Caki2 (cell line): ENCODE measurements around the gene XAGE3. TPM values are rescaled to one million over a fixed set of nuclear protein-coding genes. Genes with fewer than 3 reads are reported as not detected.
"Not testable (repeated sequence)": the region's sequence is repeated elsewhere in the genome, so short reads cannot be mapped to it uniquely, and the experiment has no call there.

Experiments used
- DNase-seq: peaks from one replicate; pipeline ENCODE4 v3.0.0-alpha.2; 2015; ENCODE audit warnings: low read depth
- in situ Hi-C: cut with HindIII; loops from 2 replicates; pipeline ENCODE4 v1.10.0; 2016; ENCODE audit warnings: low sequenced_read_pairs, low pct_unique_long_range_greater_than_20kb, mixed read lengths
- total RNA-seq: library from RNA; depleted of rRNA; stranded (reverse); fragments of >200 nt; shearing (Covaris generic); gene quantifications from 2 replicates; pipeline ENCODE4 v1.2.3, GENCODE V29; 2014; ENCODE audit warnings: low replicate concordance; rRNA removed

The XAGE3 gene, protein sequence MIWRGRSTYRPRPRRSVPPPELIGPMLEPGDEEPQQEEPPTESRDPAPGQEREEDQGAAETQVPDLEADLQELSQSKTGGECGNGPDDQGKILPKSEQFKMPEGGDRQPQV
- total RNA-seq: not detected in 2 replicates

DNA sequence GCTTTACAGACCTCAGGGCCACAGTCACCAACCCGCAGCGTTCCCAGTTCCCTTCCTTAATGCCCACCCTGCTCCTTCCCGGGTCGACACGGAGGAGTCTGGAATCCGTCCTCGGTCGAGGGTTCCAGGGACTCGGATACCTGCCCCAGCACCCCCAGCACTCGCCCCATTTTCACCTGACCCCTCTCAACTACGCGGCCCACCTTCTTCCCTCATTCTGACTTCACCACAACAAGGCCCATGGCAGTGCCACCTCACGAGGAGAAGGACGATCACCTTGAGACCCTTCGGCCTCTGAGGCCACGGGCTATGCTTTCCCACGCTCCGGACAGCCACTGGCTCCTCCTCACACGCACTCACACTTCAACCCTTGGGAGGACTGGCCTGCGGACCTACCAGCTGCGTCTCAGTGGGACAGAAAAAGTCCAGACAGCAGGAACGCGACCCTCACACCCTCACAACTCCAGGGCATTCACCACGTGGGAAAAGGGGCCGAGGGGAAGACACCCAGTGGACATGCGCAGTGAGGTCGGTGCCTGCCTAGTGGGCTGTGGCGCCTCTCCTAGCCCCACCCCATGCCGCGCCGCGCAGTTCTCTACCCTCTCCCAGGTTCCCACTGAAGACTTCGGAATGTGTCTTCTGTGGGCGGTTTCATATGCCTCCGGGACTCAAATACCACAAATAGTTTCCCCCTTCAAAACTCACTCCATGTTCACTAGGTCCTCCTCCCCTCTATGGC, at the start of gene XAGE3:
XAGE3 (minus strand) TSS at position 474 of the 739 bp plus-strand sequence. CDS start 950 bp downstream, outside the sequence.
- no peak for DNase-seq
- in situ Hi-C loops: no loop called here

DNA sequence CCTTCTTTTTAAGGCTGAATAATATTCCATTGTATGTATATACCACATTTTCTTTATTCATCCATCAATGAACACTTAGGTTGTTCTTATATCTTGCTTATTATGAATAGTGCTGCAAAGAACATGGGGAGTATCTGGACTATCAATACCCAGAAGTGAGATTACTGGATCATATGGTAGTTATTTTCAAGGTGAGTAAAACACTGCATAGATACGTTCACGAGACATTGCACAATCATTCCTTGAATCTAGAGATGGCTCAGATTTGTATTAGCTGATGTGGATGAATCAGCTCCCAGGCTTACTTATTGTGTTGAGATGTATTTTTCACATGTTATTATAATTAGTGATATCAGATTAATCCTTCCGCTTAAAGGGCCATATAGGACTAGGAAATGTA, 46.8 kb upstream of the XAGE3 start:
- in situ Hi-C loops, DNase-seq: not testable (repeated sequence)

DNA sequence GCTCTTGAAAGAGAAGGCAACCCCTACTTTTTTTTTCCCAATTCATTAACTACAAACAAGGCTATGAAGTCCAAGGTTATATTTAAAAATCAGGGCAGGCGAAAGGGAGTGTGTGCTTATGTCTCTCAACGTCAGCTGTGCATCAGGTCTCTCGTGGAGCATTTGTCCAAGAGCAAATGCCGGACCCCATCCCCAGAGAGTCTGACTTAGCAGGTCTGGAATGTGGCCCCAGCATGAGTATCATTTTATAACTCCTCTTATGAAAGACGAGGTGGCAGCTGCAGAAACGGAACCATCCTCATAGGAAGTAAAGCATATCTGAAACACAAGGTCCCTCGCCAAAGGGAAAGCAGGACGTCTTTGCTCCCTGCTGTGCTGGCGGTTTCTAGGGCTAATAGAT, 45.8 kb upstream of the XAGE3 start:
- DNase-seq, in situ Hi-C loops: not testable (repeated sequence)

DNA sequence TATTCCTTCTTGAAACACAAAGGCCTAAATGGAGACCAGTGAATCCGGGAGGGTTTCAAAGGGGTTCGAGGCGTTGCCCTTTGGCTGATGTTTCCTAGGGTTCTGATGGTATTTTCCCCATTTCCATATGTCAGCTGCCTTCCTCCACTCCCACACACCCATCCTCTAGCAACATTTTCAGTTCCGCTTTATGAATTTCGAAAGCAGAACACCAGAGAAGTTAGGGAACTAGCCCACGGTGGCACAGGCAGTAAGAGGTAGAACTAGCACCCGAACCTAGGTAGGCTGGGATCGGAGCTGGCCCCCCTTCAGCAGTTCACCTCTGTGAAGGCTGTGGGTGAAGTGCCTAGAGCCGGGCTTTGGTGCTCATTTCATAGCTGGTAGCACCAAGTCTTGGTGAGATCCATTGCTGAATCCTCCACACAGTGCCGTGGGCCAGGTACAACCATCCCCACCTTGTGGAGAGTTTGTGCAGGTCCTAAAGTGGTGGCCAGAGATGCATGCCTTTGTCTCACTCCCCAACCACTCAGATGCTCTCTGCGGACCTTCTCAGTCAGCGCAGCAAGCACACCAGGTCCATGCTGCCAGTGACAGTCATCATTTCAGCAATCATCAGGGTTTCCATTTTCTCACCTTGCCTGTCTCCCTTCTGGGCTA, 41.6 kb upstream of the XAGE3 start:
- DNase-seq, in situ Hi-C loops: not testable (repeated sequence)

DNA sequence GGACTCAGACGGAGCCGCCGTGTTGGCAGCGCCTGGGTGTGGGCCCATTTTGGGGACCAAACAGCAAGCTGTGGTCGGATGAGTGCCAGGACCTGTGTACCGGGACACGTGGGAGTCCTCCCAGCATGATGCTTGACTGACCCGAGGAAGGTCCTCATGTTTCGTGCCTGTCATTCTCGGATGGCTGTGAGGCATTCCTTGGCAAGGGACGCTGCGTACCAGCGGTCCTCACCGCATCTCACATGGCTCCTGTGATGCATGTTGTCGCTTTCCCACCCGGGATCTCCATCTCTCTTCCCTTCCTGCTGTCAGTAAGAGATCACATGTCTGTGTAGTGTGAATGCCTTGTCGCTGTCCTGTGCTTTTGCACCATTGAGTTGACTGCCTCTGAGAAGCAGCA, 40.0 kb upstream of the XAGE3 start:
- in situ Hi-C loops, DNase-seq: not testable (repeated sequence)

DNA sequence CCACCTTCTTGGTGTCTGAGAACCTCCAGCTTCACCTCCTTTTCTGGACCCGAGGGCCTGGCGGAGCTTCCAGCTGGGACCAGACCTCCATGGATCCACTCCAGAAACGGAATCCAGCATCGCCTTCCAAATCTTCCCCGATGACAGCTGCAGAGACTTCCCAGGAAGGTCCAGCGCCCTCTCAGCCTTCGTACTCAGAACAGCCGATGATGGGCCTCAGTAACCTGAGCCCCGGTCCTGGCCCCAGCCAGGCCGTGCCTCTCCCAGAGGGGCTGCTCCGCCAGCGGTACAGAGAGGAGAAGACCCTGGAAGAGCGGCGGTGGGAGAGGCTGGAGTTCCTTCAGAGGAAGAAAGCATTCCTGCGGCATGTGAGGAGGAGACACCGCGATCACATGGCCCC, 39.3 kb upstream of the XAGE3 start:
- in situ Hi-C loops, DNase-seq: not testable (repeated sequence)

- DNase-seq, in situ Hi-C loops: not testable (repeated sequence)
Measured at GRCh38 chrX:52906072-52906471, 38.2 kb upstream of the XAGE3 start.

DNA sequence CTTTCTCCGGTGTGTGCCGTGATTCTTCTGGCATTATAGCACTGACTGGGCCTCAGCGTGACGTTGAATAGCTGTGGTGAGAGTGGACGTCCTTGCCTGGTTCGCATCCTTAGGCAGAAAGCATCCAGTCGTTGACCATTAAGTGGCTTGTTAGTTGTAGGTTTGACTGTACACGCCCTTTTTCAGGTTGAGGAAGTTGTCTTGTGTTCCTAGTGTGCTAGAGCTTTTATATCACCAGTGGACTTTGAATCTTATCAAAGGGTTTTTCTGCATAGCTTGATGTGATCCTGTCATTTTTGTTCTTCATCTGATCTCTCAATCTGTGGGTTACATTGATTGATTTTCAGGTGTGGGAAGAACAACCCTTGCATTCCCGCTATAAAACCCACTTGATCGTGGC, 37.6 kb upstream of the XAGE3 start:
- DNase-seq: not testable (repeated sequence)

GRCh38 chrX:52896855-52897709, 29.2 kb upstream of the XAGE3 start, which contains the start of gene FAM156B:
Gene FAM156B, plus strand, starts transcription at chrX:52897330. Its CDS starts 9,896 bp downstream, at chrX:52907226.
- DNase-seq, in situ Hi-C loops: not testable (repeated sequence)

More for the DNA sequence above, 37.6 kb upstream of the XAGE3 start:
- in situ Hi-C loops: not testable (repeated sequence)

GRCh38 chrX:52896438-52896837, 28.6 kb upstream of the XAGE3 start:
- in situ Hi-C loops, DNase-seq: not testable (repeated sequence)

DNA sequence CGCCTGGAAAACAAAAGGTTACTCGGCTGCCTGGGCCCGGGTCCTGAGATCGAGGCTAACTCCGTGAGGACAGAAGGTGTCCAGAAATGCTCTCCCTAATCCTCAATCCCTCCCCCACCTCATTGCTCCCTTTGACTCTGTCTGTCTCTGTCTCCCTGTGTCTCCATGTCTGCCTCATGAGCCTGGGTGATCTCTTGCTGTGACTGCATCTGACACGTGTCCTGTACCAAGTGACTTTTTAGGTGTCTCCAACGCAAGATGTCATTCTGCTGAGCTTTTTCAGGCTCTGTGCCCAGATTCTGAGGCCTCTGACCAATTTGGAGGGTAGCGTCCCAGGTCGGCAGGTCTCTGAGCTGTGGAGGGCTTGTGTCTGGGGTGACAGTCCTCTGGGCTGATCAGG, 20.2 kb upstream of the XAGE3 start:
- DNase-seq, in situ Hi-C loops: not testable (repeated sequence)

- in situ Hi-C loops, DNase-seq: not testable (repeated sequence)
Measured at GRCh38 chrX:52887459-52887858, 19.6 kb upstream of the XAGE3 start.

GRCh38 chrX:52876386-52876785, 8.5 kb upstream of the XAGE3 start:
- in situ Hi-C loops, DNase-seq: not testable (repeated sequence)

DNA sequence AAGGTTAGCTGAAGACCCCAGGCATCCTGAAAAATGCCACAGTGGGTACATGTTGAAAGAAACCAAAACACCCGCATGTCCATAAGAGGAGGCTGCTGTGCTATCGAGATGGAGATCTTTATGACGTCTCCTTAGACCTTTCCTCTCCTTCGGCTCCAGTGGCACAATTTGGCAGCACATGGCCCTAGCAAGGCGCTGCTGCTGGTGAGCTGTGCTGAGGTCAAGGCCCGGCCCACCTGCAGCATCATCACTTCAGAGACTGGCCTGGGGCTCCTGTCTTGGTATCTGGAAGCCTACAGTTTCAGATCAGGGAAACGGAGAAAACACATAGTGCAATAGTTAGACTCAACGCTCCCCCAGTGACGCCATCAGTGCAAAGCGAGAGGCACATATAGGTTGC, 7.6 kb upstream of the XAGE3 start:
- in situ Hi-C loops, DNase-seq: not testable (repeated sequence)

GRCh38 chrX:52874661-52875060, 6.8 kb upstream of the XAGE3 start:
- DNase-seq: no peak

GRCh38 chrX:52873825-52874224, 5.9 kb upstream of the XAGE3 start:
- DNase-seq, in situ Hi-C loops: not testable (repeated sequence)

More at GRCh38 chrX:52874661-52875060, 6.8 kb upstream of the XAGE3 start:
- in situ Hi-C loops: no loop called here

GRCh38 chrX:52870046-52870445, 2.2 kb upstream of the XAGE3 start:
- in situ Hi-C loops: no loop called here
- DNase-seq: peak; percentile 27

- in situ Hi-C loops: no loop called here
- no peak for DNase-seq
Measured at GRCh38 chrX:52865343-52865998, 2.4 kb downstream of the XAGE3 start.
